ENCODE results near the gene CPXM2.

Gene CPXM2

DNA sequence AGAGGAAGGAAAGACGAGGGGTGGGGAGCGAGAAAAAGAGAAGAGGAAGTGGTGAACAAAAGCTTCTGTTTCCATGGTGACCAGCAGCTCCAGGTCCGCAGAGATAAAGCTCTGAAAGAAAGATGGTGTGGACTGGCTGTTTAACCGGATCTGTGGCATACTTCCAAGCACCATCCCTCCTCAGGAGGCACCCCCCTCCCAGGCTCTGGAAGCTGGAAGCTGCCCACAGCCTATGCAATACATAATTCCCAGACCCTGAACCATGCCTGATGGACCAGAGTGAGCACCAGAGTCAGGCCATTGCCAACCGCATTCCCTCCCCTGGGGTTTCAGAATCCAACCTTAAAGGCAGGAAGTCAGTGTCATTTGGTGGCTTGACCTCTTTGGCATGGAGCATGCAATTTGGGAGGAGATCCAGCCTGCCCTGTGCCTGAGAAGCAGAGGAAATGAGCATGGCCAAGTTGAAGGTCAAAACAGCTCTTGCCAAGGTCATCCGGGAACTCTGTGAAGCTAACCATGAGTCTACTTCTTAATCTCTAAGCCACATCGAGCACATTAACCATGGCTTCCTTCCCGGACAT is 22.2 kb upstream of the CPXM2 start:
- H3K27ac ChIP-seq: no peak overlapping the region
- TF ChIP-seq CTCF (conservative IDR thresholded peaks at IDR 0.05; ENCODE audit: low read depth): no peak
- CTCF ChIA-PET: no interaction called here
- DNase-seq (ENCODE audit: low spot score): no peak
- POLR2A ChIA-PET (ENCODE audit: low non-redundant PET): no interaction called here

DNA sequence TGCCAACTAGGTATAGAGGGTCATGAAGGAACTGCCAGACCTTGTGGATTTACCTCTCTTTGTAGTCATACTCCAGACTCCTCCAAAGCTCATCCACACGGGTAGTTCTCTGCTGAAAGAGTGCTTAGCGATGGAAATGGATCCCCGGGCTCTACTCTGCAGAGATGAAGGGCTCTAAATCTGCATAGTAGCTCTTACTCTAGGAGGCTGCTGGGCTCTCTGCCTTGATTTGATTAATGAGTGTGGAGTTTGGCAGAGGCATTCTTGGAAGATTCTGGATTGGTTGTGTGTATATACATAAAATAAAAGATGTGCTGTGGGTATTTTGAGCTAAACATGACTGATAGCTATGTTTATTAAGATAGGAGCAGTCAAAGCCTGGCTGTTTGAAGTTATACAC is 21.3 kb upstream of the CPXM2 start:
- ChIA-PET CTCF (no interaction called here), POLR2A (ENCODE audit: low non-redundant PET) (no interaction called here)
- no peak for TF ChIP-seq CTCF (conservative IDR thresholded peaks at IDR 0.05; ENCODE audit: low read depth)
- no peak overlapping the region for H3K27ac ChIP-seq
- no peak for DNase-seq (ENCODE audit: low spot score)

DNA sequence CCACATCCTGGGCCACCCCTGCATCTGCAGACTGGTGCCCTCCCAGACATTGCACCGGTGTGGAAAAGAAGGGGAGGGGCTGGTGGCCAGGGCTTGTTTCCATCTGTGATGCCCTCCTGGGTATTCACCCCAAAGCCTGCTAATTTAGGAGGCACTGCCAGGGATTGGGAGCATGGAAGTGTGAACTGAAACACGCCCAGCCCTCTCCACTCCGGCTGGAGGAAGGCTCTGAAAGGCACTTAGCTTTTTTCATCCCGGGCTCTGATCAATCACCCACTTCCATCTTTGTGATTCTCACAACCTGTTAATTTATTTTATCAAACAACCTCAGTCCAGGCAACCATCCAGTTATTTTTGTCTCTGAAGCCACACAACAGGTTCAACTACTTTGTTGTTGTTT is 20.9 kb upstream of the CPXM2 start:
- no peak for TF ChIP-seq CTCF (conservative IDR thresholded peaks at IDR 0.05; ENCODE audit: low read depth)
- POLR2A ChIA-PET (ENCODE audit: low non-redundant PET): no interaction called here
- no peak for DNase-seq (ENCODE audit: low spot score)
- CTCF ChIA-PET: no interaction called here
- H3K27ac ChIP-seq: no peak overlapping the region

DNA sequence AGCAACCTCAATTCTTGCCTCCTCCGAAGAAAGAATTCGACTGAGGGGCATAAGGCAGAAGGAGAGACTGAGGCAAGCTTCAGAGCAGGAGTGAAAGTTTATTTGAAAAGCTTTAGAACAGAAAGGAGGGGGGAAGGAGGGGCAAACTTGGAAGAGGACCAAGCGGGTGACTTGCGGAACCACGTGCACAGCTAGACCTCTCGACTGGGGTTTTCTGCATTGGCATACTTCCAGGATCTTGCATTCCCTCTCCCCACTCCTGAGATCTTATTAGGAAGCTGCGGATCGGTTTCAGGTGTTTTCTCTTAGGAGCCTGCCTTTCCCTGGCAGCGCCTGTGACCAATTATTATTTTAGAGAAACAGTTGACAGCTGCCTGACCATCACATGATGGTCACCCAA is 20.3 kb upstream of the CPXM2 start:
- no peak for DNase-seq (ENCODE audit: low spot score)
- H3K27ac ChIP-seq: no peak overlapping the region
- TF ChIP-seq CTCF (conservative IDR thresholded peaks at IDR 0.05; ENCODE audit: low read depth): no peak
- ChIA-PET CTCF (interaction anchor here (0.6 kb wide), 1 partner anchor 743 kb away, joined by 3 read pairs; no protein-coding TSS in a partner anchor), POLR2A (ENCODE audit: low non-redundant PET) (no interaction called here)

- H3K27ac ChIP-seq: no peak overlapping the region
- no peak for TF ChIP-seq CTCF (conservative IDR thresholded peaks at IDR 0.05; ENCODE audit: low read depth)
- ChIA-PET CTCF (no interaction called here), POLR2A (ENCODE audit: low non-redundant PET) (no interaction called here)
- DNase-seq (ENCODE audit: low spot score): no peak
Measured at GRCh38 chr10:123909866-123910265, 18.3 kb upstream of the CPXM2 start.

DNA sequence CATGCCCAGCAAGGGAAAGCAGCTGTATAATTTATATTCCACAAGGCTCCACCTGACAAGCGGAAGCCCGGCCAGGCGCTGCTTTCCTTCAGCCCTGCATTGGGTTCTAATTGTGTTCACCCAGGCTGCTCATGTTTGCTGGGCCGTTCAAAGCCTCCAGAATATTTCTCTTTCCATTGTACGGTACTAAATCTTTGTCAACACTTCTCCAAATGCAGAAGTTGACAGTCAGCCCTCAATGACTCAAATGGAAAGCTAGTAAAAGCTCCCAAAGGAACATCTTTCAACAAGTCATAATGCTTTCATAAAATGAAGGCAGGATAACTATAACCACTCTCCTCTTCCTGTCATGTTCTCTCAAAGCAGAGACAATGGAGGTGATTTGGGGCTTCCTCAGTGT is 17.8 kb upstream of the CPXM2 start:
- no peak for TF ChIP-seq CTCF (conservative IDR thresholded peaks at IDR 0.05; ENCODE audit: low read depth)

More for the DNA sequence above, 17.8 kb upstream of the CPXM2 start:
- no peak for DNase-seq (ENCODE audit: low spot score)
- ChIA-PET POLR2A (ENCODE audit: low non-redundant PET) (no interaction called here), CTCF (no interaction called here)
- H3K27ac ChIP-seq: no peak overlapping the region

All from RWPE1 (cell line).